ENCODE measurements around the gene IL13RA1.

The IL13RA1 gene

DNA sequence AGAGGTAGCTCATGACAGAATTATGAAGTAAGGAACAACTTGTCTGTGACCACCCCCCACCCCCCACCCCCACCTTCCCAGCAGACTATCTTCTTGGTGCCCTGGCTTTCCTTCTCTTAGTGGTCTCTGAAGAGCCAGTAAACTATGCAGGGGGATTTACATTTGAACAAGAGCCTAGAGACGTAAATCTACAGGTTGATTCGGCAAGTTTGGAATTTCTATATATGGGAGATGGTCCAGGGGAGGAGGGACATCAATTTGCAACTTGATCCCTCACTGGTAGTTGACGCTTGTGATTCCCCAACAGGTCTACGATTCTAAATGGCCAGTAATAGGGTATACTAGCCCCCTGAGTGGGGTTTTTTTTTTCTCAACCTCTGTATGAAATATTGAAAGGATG, 36.7 kb downstream of the IL13RA1 start:
- TF ChIP-seq, protein P1, sequence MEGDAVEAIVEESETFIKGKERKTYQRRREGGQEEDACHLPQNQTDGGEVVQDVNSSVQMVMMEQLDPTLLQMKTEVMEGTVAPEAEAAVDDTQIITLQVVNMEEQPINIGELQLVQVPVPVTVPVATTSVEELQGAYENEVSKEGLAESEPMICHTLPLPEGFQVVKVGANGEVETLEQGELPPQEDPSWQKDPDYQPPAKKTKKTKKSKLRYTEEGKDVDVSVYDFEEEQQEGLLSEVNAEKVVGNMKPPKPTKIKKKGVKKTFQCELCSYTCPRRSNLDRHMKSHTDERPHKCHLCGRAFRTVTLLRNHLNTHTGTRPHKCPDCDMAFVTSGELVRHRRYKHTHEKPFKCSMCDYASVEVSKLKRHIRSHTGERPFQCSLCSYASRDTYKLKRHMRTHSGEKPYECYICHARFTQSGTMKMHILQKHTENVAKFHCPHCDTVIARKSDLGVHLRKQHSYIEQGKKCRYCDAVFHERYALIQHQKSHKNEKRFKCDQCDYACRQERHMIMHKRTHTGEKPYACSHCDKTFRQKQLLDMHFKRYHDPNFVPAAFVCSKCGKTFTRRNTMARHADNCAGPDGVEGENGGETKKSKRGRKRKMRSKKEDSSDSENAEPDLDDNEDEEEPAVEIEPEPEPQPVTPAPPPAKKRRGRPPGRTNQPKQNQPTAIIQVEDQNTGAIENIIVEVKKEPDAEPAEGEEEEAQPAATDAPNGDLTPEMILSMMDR (IDR thresholded peaks at IDR 0.05; ENCODE audit: extremely low read depth, insufficient read depth, missing control alignments), result no peak
- no peak for DNase-seq (ENCODE audit: low spot score)
- in situ Hi-C loops (cut with MboI; ENCODE audit: low pct_unique_long_range_greater_than_20kb, low sequenced_read_pairs, unreplicated experiment), result no loop called here

DNA sequence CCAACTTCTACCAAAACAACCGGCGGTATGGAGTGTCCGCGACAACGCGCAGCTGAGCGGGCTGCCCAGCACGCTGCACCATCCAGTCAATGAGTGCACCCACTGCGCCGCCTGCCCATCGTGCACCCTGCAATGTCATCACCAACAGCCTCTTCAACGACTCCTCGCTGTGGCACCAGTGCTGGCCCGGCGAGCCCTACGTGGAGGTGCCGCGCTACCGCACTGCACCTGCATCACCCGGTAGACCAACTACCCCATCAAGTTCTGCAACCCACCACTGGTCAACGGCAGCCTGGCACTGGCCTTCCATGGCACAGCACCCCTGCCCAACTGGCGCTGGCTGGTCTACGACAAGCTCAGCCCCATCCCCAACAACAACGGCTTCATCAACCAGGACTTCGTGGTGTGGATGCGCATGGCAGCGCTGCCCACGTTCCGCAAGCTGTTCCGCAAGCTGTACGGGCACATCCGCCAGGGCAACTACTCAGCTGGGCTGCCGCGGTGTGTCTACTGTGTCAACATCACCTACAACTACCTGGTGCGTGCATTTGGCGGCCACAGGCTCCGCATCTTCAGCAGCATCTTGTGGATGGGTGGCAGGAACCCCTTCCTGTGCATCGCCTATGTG, 42.8 kb downstream of the IL13RA1 start:
- no peak for DNase-seq (ENCODE audit: low spot score)
- TF ChIP-seq, protein P1 (IDR thresholded peaks at IDR 0.05; ENCODE audit: extremely low read depth, insufficient read depth, missing control alignments), result no peak
- in situ Hi-C loops (cut with MboI; ENCODE audit: low pct_unique_long_range_greater_than_20kb, low sequenced_read_pairs, unreplicated experiment), result no loop called here

DNA sequence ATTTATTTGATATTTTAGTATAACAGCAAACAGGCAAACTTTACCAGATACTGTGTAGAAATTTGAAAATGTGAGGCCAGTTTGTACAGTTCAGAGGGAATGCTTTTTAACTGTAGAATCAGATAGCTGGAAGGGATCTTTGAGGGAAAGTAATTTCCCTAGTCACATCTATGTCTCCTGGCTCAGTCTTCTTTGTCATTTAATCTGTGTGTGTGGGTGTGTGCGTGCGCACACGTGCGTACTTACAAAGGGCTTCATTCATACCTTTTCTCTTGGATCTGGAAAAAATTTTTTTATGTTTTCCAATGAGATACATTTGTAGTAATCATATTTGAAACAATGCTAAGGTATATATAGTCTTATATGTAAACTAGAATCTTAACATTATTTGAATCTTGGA, 44.6 kb downstream of the IL13RA1 start:
- no peak for DNase-seq (ENCODE audit: low spot score)
- TF ChIP-seq, protein P1 (IDR thresholded peaks at IDR 0.05; ENCODE audit: extremely low read depth, insufficient read depth, missing control alignments), result no peak
- in situ Hi-C loops (cut with MboI; ENCODE audit: low pct_unique_long_range_greater_than_20kb, low sequenced_read_pairs, unreplicated experiment), result no loop called here

- in situ Hi-C loops (cut with MboI; ENCODE audit: low pct_unique_long_range_greater_than_20kb, low sequenced_read_pairs, unreplicated experiment), result no loop called here
- TF ChIP-seq, protein P1 (IDR thresholded peaks at IDR 0.05; ENCODE audit: extremely low read depth, insufficient read depth, missing control alignments), result no peak
- DNase-seq (ENCODE audit: low spot score), result no peak
Measured at GRCh38 chrX:118773782-118774181, 46.4 kb downstream of the IL13RA1 start.

- in situ Hi-C loops (cut with MboI; ENCODE audit: low pct_unique_long_range_greater_than_20kb, low sequenced_read_pairs, unreplicated experiment), result no loop called here
- TF ChIP-seq, protein P1 (IDR thresholded peaks at IDR 0.05; ENCODE audit: extremely low read depth, insufficient read depth, missing control alignments), result no peak
- DNase-seq (ENCODE audit: low spot score), result no peak
Measured at GRCh38 chrX:118779581-118779980, 52.2 kb downstream of the IL13RA1 start.

- in situ Hi-C loops (cut with MboI; ENCODE audit: low pct_unique_long_range_greater_than_20kb, low sequenced_read_pairs, unreplicated experiment), result no loop called here
- no peak for DNase-seq (ENCODE audit: low spot score)
- TF ChIP-seq, protein P1 (IDR thresholded peaks at IDR 0.05; ENCODE audit: extremely low read depth, insufficient read depth, missing control alignments), result no peak
Measured at GRCh38 chrX:118780509-118780908, 53.1 kb downstream of the IL13RA1 start.
